Esophagus squamous epithelium (tissue), 4 donors: ENCODE measurements around the gene SMPDL3A.

Experiments
- POLR2A ChIP-seq, 4 donors: fragments of 450-650 bp; IDR thresholded peaks; one replicate each; pipeline ENCODE4 v1.6.1; 2017; ENCODE audit warnings: antibody characterized with exemption in 4 of 4, mild to moderate bottlenecking in 4 of 4, moderate library complexity in 3 of 4
- TF ChIP-seq, protein P1 (sequence below), 6 experiments: fragments of 450-650 bp in 4 of 6; fragments of 200-600 bp in 2 of 6; sonication (generic) in 2 of 6; IDR thresholded peaks; one replicate each; pipeline ENCODE4 v1.5.1; 2016 to 2019; ENCODE audit warnings: antibody characterized with exemption in 6 of 6, mild to moderate bottlenecking in 4 of 6, moderate library complexity in 4 of 6

DNA sequence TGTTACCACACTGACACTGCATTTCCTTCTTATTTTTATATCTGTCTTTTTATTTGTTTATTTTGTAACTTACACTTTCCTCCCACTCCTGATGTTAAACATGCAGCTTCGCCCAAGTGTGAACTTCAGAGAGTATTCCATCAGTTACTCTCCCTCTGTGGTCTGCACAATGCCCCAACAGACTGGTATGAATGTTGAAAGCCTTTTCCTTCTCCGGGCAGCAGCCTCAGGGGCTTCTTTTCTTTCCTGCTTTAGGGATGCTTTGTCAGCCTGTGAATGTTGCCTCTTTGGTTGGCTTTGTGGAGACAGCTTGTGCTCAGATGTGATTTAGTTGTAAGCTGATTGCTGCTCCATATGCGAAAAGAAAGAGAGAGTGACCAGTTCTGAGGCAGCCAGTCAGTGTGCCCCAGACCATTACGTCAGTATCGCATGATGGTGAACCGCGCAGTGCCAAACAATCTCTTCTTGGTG, 44.0 kb downstream of the SMPDL3A start:
- no peak for TF ChIP-seq POLR2A (IDR thresholded peaks at IDR 0.05)
- TF ChIP-seq, protein P1, sequence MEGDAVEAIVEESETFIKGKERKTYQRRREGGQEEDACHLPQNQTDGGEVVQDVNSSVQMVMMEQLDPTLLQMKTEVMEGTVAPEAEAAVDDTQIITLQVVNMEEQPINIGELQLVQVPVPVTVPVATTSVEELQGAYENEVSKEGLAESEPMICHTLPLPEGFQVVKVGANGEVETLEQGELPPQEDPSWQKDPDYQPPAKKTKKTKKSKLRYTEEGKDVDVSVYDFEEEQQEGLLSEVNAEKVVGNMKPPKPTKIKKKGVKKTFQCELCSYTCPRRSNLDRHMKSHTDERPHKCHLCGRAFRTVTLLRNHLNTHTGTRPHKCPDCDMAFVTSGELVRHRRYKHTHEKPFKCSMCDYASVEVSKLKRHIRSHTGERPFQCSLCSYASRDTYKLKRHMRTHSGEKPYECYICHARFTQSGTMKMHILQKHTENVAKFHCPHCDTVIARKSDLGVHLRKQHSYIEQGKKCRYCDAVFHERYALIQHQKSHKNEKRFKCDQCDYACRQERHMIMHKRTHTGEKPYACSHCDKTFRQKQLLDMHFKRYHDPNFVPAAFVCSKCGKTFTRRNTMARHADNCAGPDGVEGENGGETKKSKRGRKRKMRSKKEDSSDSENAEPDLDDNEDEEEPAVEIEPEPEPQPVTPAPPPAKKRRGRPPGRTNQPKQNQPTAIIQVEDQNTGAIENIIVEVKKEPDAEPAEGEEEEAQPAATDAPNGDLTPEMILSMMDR (IDR thresholded peaks at IDR 0.05), result no peak
